ENCODE data around the gene C10orf71.

C10orf71 gene

GRCh38 chr10:49374740-49375139 lies 75.8 kb downstream of the C10orf71 start:
- no peak for DNase-seq (ENCODE audit: insufficient read length, low spot score)

GRCh38 chr10:49375611-49376010 lies 76.6 kb downstream of the C10orf71 start:
- no peak for FAIRE-seq
- DNase-seq (ENCODE audit: insufficient read length, low spot score) = no peak

More at GRCh38 chr10:49374740-49375139, 75.8 kb downstream of the C10orf71 start:
- FAIRE-seq = no peak

Measured in HTR-8/SVneo (cell line).